RWPE1 (cell line): Measurements from ENCODE around the gene SLC25A10.
A peak's percentile ranks its signal among the peaks of the same experiment; 100 is the strongest.

ENCODE experiments used
- CTCF ChIA-PET: fragments of 350-600 bp; sonication (Branson Sonifier 250); formaldehyde crosslinking; extraction: SDS; loops from one replicate; lab custom pipeline; 2021; lab: Yijun Ruan, JAX
- POLR2A ChIA-PET: fragments of 400-600 bp; formaldehyde crosslinking; extraction: SDS; loops from one replicate; lab custom pipeline; 2020; ENCODE audit warnings: antibody characterized with exemption; ENCODE audit not compliant: low non-redundant PET; lab: Yijun Ruan, JAX
- DNase-seq: peaks from one replicate; pipeline ENCODE4 v3.0.0; 2012; ENCODE audit warnings: low spot score
- H3K27ac ChIP-seq: fragments of 450-650 bp; 2 replicates; pipeline ENCODE4 v1.5.1; 2017
- TF ChIP-seq, protein P1 (sequence below): fragments of 450-650 bp; conservative IDR thresholded peaks from 2 replicates; pipeline ENCODE4 v1.5.1; 2017; ENCODE audit warnings: low read depth, mild to moderate bottlenecking

The SLC25A10 gene

DNA sequence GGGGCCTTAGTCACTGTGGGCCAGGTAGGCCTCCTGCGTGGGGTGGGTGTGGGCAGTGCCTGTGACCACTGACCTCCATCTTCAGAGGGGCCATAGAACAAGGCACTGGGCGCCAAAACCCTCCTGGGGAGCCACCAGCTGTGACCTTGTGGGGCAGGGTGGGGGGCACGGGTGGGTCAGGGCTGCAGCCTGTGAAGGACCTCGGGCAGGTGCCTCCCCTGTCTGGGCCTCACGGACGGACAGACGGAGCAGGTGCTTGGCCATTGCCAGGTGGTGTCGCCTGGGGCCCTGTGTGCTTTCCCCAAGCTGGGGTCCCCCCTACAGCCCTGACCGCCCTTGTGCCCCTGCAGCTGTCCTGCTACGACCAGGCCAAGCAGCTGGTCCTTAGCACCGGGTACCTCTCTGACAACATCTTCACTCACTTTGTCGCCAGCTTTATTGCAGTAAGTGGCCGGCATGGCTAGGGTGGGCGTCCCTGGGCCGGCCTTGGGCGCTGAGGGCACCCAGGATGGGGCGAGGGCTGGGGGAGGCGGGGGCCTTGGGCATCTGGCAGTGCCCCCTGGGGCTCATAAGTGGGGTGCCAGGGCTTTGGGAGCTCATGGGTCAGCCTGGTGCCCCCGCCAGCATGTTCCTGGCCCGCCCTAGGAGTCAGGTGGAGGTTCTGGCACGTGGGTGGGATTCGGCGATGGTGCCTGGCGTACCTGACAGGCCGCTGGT is 5.1 kb downstream of the SLC25A10 start:
- TF ChIP-seq, protein P1, sequence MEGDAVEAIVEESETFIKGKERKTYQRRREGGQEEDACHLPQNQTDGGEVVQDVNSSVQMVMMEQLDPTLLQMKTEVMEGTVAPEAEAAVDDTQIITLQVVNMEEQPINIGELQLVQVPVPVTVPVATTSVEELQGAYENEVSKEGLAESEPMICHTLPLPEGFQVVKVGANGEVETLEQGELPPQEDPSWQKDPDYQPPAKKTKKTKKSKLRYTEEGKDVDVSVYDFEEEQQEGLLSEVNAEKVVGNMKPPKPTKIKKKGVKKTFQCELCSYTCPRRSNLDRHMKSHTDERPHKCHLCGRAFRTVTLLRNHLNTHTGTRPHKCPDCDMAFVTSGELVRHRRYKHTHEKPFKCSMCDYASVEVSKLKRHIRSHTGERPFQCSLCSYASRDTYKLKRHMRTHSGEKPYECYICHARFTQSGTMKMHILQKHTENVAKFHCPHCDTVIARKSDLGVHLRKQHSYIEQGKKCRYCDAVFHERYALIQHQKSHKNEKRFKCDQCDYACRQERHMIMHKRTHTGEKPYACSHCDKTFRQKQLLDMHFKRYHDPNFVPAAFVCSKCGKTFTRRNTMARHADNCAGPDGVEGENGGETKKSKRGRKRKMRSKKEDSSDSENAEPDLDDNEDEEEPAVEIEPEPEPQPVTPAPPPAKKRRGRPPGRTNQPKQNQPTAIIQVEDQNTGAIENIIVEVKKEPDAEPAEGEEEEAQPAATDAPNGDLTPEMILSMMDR = no peak
- POLR2A ChIA-PET = no interaction called here
- CTCF ChIA-PET = no interaction called here
- H3K27ac ChIP-seq = peak overlapping the region; percentile 21; the same call in 1 of the 2 replicates
- no peak for DNase-seq

DNA sequence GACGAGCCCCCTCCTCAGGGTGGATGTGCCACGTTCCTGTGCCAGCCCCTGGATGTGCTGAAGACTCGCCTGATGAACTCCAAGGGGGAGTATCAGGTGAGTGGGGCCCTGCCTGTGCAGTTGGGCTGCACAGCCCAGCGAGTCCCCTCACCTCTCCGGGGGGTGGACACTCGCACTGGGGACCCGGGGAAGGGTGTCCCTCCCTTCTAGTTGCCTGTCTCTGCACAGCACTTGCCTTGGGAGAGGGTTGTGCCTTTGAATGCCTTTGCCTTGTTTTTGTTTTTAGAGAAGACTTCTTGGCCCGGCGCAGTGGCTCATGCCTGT is 5.6 kb downstream of the SLC25A10 start:
- ChIA-PET CTCF (no interaction called here), POLR2A (no interaction called here)
- peak overlapping the region; percentile 21 for H3K27ac ChIP-seq
- TF ChIP-seq, protein P1 = no peak
- DNase-seq = no peak

DNA sequence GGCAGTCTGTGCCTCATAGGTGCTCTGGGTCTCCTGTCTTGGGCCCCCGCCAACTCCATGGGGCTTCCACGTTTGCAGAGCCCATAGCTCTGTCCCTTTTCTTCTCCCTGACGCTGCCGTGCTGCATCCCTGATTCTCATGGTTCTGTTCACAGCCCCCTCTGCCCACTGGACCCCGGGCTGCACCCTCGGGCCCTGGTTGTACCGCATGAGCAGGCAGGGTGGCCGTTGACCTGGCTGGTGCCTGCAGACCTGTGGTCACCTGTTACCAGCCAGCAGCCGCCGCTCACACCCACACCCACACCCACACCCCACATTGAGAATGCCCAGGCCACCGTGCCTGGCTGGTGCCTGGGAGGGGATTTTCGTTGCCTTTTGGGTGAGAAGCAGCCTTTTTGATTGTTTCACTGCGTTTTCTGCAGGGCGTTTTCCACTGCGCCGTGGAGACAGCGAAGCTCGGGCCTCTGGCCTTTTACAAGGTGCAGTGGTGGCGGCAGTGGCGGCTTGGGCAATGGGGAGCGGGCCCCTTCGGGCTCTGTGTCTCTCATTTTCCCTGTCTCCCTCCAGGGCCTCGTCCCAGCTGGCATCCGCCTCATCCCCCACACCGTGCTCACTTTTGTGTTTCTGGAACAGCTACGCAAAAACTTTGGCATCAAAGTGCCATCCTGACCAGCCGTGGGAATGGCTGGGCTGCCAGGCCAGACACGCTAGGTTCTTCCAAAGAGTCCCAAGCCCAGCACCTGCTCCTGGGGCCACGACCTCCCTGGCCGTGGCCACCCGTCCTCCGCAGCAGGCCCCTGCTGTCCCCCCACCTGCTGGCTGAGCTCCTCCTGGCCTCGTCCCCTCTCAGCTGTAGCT is 7.6 kb downstream of the SLC25A10 start:
- ChIA-PET CTCF (no interaction called here), POLR2A (no interaction called here)
- DNase-seq = no peak
- peak overlapping the region; percentile 86 for H3K27ac ChIP-seq
- TF ChIP-seq, protein P1 = no peak

DNA sequence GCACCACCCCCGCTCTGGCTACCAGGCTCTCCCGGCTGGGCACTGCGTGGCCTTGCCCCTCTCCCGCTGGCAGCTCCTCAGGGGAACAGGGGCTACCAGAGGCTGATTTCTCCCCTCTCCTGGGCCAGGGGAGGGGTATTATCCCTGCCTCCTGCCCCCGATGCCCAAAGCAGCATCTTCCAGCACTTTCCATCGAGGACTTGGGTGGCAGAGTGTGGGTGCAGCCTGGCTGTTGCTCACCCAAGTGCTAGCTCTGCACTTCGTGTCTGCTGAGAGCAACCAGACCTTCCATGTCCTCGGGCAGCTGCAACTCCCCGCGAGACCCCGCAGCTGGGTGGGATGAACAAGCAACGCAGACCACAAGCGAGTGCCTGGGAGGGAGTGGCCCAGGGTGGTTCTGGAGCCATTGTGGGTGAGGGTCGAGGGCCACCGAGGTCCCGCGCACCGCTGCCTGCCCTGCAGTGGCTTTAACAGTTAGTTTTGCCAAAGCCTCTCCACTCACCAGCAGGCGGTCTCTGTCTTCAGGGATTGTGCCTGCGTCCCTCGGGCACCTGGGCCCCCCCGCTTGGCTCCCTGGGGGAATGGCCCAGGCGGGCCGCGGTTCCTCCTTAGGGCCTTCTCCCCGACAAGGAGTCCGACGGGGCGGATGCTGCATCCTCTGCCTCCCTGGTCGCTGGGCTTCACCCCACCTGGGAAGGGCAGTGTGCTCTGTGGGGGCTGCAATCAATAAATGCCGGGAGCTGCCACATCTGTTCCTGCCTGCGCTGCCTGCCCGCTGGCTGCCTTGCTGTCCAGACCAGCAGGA is 8.4 kb downstream of the SLC25A10 start:
- no peak for DNase-seq
- TF ChIP-seq, protein P1 = no peak
- H3K27ac ChIP-seq = peak overlapping the region; percentile 86
- CTCF ChIA-PET = no interaction called here
- POLR2A ChIA-PET = interaction anchor here (0.5 kb wide), 1 partner anchor 9 kb away, joined by 4 read pairs; no protein-coding TSS in a partner anchor

DNA sequence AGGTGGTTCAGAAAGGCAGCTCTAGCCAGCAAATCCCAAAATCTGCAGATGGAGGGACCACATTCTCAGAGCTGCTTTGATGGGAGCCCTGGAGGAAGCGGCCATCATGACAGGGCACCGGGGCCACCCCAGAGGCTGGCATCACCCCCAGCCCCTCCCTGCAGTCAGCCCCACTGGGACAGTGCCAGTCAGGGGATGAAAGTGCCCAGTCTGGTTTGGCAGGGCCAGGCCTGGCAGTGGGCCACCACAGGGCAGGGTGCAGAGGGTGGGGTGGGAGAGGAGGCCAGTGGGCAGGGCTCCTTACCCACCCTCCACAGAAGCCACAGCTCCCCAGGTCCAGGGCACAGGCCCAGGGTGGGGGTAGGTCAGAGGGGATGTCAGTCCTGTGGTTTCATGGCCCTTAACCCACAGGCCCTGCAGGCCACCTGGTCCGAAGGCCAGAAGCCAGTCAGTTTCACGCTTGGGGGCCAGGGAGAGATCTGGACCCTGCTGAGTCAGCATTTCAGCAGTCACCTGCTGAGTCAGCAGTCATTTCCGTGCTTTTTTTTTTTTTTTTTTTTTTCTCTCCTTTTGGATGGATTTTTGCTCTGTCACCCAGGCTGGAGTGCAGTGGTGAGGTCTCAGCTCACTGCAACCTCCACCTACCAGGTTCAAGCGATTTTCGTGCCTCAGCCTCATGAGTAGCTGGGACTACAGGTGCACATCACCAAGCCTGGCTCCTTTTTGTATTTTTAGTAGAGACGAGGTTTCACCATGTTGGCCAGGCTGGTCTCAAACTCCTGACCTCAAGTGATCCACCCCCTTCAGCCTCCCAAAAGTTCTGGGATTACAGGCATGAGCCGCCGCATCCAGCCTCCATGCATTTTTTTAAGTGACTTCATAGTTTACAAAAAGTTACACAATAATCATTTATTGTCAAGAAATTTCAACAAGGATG is 10.4 kb downstream of the SLC25A10 start:
- H3K27ac ChIP-seq = peak overlapping the region; percentile 86
- DNase-seq = no peak
- CTCF ChIA-PET = interaction anchor here (0.6 kb wide), 1 partner anchor 143 kb away, joined by 3 read pairs; no protein-coding TSS in a partner anchor
- POLR2A ChIA-PET = interaction anchor here (0.7 kb wide), 1 partner anchor 105 kb away, joined by 6 read pairs; no protein-coding TSS in a partner anchor
- TF ChIP-seq, protein P1 = no peak
